ENCODE measurements around the gene PLBD2.

The PLBD2 gene

DNA sequence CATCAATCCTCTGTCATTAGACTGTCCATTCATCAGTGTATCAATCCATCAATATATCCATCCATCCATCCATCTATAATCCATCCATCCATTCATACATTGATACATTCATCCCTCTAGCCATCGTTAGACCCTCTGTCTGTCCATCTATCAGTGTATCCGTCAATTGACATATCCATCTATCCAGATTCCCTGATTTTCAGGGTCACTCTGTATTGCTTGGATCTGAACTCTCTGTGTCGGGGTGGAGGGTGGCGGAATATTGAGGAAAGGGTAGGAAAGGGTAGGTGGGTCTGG lies 80.9 kb downstream of the PLBD2 start:
- no peak for DNase-seq (ENCODE audit: extremely low read depth, low read depth)
- no peak overlapping the region for H3K4me3 ChIP-seq (replicated peaks; ENCODE audit: low read depth, low read length)
- TF ChIP-seq, protein P1, sequence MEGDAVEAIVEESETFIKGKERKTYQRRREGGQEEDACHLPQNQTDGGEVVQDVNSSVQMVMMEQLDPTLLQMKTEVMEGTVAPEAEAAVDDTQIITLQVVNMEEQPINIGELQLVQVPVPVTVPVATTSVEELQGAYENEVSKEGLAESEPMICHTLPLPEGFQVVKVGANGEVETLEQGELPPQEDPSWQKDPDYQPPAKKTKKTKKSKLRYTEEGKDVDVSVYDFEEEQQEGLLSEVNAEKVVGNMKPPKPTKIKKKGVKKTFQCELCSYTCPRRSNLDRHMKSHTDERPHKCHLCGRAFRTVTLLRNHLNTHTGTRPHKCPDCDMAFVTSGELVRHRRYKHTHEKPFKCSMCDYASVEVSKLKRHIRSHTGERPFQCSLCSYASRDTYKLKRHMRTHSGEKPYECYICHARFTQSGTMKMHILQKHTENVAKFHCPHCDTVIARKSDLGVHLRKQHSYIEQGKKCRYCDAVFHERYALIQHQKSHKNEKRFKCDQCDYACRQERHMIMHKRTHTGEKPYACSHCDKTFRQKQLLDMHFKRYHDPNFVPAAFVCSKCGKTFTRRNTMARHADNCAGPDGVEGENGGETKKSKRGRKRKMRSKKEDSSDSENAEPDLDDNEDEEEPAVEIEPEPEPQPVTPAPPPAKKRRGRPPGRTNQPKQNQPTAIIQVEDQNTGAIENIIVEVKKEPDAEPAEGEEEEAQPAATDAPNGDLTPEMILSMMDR (IDR thresholded peaks at IDR 0.05; ENCODE audit: low read depth, low read length, missing control alignments), result no peak

DNA sequence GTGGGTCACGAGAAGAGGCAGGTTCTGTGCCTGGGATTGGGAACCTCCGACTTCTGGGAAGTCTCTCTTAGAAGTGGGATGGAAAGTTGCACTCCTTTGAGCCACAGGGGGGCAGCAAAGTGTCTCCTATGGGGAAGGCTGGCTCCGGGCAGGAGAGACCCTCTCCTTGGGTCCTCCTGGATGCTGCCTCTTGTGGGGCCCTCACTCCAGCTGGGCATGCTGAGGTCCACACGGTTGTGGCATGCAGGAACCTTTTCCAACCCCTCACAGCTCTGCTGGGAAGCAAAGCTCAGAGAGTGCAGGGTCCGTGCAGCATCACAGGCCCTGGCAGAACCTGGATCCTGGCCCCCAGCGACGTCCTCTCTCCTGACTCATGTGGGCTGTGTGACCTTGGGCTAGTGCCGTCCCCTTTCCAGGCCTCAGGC lies 81.2 kb downstream of the PLBD2 start:
- no peak for DNase-seq (ENCODE audit: extremely low read depth, low read depth)
- TF ChIP-seq, protein P1 (IDR thresholded peaks at IDR 0.05; ENCODE audit: low read depth, low read length, missing control alignments), result peak; percentile 69
- H3K4me3 ChIP-seq (replicated peaks; ENCODE audit: low read depth, low read length), result no peak overlapping the region

DNA sequence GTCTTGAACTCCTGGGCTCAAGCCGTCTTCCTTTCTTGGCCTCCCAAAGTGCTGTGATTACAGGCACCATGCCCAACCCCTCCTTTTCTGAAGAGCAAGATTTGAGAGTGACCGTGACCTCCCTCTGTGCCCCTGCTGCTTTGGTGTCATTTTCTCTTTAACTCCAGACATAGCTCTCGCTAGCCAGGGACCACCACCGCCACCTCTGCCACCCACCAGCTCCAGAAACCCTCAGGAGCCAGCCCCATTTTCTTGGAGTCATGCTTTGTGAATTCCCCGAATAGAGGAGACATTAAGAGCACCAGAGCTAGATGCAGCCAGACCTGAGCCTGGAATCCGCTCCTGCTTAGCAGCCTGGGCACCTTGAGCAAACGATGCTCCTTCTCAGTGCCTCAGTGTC lies 81.9 kb downstream of the PLBD2 start:
- TF ChIP-seq, protein P1 (IDR thresholded peaks at IDR 0.05; ENCODE audit: low read depth, low read length, missing control alignments), result no peak
- H3K4me3 ChIP-seq (replicated peaks; ENCODE audit: low read depth, low read length), result no peak overlapping the region
- no peak for DNase-seq (ENCODE audit: extremely low read depth, low read depth)

All from HFF-Myc (cell line).